Heart left ventricle (tissue), 16 donors: ENCODE data around the gene RAPGEF5. TPM values are rescaled to one million over a fixed set of nuclear protein-coding genes. Genes with fewer than 3 reads are reported as not detected.

ENCODE experiments used
- ATAC-seq, 4 donors: fragments of 200-7000 bp; cut with Tn5 transposase; one replicate each; pipeline ENCODE4 v1.9.1; 2020 to 2022; ENCODE audit warnings: moderate library complexity in 4 of 4, mild to moderate bottlenecking in 3 of 4, moderate number of reproducible peaks in 1 of 4
- DNase-seq, 5 donors: peaks; one replicate each; pipeline ENCODE4 v3.0.0-alpha.2; 2020
- H3K27ac ChIP-seq, 12 donors: fragments of 200-600 bp; sonication (generic) in 4 of 12; one replicate each; pipeline versions ENCODE4 v1.5.0 to v1.8.0; 2016 to 2022; ENCODE audit warnings: mild to moderate bottlenecking in 2 of 12
- H3K27me3 ChIP-seq, 9 donors: fragments of 200-600 bp; sonication (generic) in 2 of 9; one replicate each; pipeline versions ENCODE4 v1.5.1 to v1.8.0; 2016 to 2022; ENCODE audit warnings: mild to moderate bottlenecking in 3 of 9
- H3K36me3 ChIP-seq, 9 donors: fragments of 200-600 bp; sonication (generic) in 2 of 9; one replicate each; pipeline versions ENCODE4 v1.5.0 to v1.8.0; 2018 to 2022; ENCODE audit warnings: mild to moderate bottlenecking in 2 of 9
- H3K4me1 ChIP-seq, 12 donors: fragments of 200-600 bp; sonication (generic) in 4 of 12; one replicate each; pipeline versions ENCODE4 v1.5.0 to v1.8.0; 2016 to 2022; ENCODE audit warnings: mild to moderate bottlenecking in 3 of 12
- H3K4me3 ChIP-seq, 12 donors: fragments of 200-600 bp; sonication (generic) in 4 of 12; one replicate each; pipeline versions ENCODE4 v1.5.0 to v1.8.0; 2017 to 2022; ENCODE audit warnings: mild to moderate bottlenecking in 9 of 12, moderate library complexity in 4 of 12
- H3K9me3 ChIP-seq, 12 donors: fragments of 200-600 bp; sonication (generic) in 4 of 12; one replicate each; pipeline versions ENCODE4 v1.5.0 to v1.8.0; 2016 to 2022; ENCODE audit warnings: mild to moderate bottlenecking in 1 of 12
- POLR2A ChIP-seq, 2 donors: fragments of 450-650 bp; IDR thresholded peaks; one replicate each; pipeline ENCODE4 v1.6.1; 2017; ENCODE audit warnings: antibody characterized with exemption in 2 of 2, mild to moderate bottlenecking in 2 of 2, moderate library complexity in 2 of 2
- WGBS, 4 donors: extraction: QIAGEN DNeasy Blood & Tissue Kit in 2 of 4; methylation state at CpG; one replicate each; pipeline versions ENCODE4 v1.1.5 to v1.1.7; 2013 to 2018; 5-methylcytosine and 5-hydroxymethylcytosine counted together
- intact Hi-C, 10 donors: fragments of 100-400 bp; cut with DNase I; formaldehyde crosslinking; loops; one replicate each; pipeline versions ENCODE4 v1.11.1 to v1.14.2; 2022
- polyA plus RNA-seq, 2 donors: library from polyadenylated mRNA; stranded (reverse); fragments of 200-250 nt; gene quantifications; one replicate each; pipeline ENCODE4 v1.2.3, GENCODE V29; 2013
- total RNA-seq, 9 donors: library from RNA; depleted of rRNA in 2 of 9; stranded (reverse); fragments of >200 nt in 2 of 9; fragmentation: NEBNext Ultra II Directional in 3 of 9; extraction: Animal tissue kit (Norgen Biotek cat#: 25700) in 3 of 9; gene quantifications; one replicate each; pipeline versions ENCODE4 v1.1.0 to v1.2.4, GENCODE V29; 2016 to 2023
- TF ChIP-seq, protein P1 (sequence below), 12 donors: fragments of 200-600 bp; sonication (generic) in 4 of 12; IDR thresholded peaks; one replicate each; pipeline versions ENCODE4 v1.5.0 to v1.8.0; 2018 to 2022; ENCODE audit warnings: antibody characterized with exemption in 12 of 12, mild to moderate bottlenecking in 5 of 12
- donor health status: ischemic (EF 13 %, LVEDD 7.1; RV severe dilation, severe dysfunction).
- donor health status: healthy with polysubstance abuse.
- donor health status: DM: no; HTN: yes; CAD: no.
- donor health status: DM: no; HTN: no; CAD: no.
- donor health status: ischemic (EF 25% LVEDD 6.9; RV normal size, moderate dysfunction).
- donor health status: ischemic (EF 25% LVEDD 5.7; RV mildly dilated, moderate dysfunction).
- donor health status: healthy.
- donor health status: DM: yes; HTN: yes; CAD: no.
- donor health status: ischemic (EF 35%, LVEDD 5.7; RV mildly dilated, moderate dysfunction).
- donor health status: nonischemic (EF 11% LVEDD 7.7; RV severe dilation, severe dysfunction).
- donor health status: DM: yes; HTN: yes; CAD: no.
- donor health status: PGD.
- donor health status: ischemic (EF 29% LVEDD 5.4; RV normal size, mild dysfunction).
- donor health status: nonischemic (EF 23%, LVEDD 6.1; RV moderate dilation, normal function).

RAPGEF5 gene
- total and polyA plus RNA-seq, 11 donors, result 3.9 to 37.9 (median 15.3) TPM

DNA sequence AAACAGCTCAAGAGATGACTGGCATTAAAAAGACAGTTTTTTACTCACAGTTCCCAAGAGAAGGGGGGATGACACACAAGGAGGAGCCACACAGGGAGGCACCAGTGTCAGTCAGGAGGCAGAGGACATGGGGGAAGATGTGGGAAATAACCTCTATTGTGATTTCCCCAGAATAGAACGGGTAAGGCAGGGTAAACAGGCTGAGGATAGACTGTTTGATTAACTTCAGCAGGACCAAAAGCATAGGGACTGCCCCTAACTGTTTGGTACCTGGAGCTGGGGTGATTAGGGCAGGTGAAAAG is 60.7 kb downstream of the RAPGEF5 start:
- Histone ChIP-seq H3K36me3 (no peaks in the 10 kb centered on the region), H3K9me3 (no peaks in the 10 kb centered on the region)

DNA sequence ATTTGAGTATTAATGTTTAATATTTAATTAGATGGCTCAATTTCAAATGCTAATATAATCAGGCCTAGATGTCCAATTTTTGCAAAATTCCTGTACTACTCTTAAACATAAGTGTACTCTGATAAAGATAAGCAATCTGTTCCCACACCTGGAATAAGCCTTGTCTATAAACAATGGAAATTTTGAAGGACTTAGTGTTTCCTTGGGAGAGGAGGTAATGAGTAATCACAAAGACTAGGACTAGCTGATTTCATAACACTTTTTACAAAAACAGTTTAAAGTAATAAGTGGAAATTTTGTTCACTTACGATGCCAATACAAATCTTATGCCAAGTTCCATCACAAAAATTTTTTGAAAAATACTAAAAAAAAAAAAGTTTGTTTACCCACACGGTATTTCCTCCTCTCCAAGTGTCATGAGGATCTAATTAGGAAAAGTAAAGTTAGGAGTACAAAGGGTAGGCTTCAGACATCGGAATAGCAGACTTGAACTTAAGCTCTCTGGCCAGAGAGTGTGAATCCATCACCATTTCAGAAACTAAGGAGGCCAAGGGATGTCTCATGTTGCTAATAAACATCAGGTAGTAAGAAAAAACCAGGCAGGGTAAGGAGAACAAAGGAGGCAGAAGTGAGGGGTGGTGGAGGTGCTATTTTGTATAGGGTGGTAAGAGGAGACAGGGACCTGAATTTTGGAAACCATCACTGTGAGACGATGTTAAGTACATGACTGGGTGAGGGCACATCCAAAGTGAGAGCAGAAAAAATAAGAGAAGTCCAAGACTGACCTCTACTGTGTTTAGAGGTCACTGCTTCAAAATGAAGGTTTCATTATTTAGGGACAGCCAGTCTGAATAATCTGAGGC is 61.3 kb downstream of the RAPGEF5 start:
- intact Hi-C loops, result loop anchor here in 9 of 10 donors (1.0 to 10.0 kb wide), 8 partner anchors 161 to 193 kb away; no protein-coding TSS in a partner anchor

More for the DNA sequence above, 60.7 kb downstream of the RAPGEF5 start:
- WGBS, 4 donors, result 61 to 73% (median 67%) methylated on average over 1 of the region's 1 CpG
- H3K27ac ChIP-seq, result peak overlapping the region in 1 of 12 donors; percentile 24
- DNase-seq, result no peak
- TF ChIP-seq, protein P1, sequence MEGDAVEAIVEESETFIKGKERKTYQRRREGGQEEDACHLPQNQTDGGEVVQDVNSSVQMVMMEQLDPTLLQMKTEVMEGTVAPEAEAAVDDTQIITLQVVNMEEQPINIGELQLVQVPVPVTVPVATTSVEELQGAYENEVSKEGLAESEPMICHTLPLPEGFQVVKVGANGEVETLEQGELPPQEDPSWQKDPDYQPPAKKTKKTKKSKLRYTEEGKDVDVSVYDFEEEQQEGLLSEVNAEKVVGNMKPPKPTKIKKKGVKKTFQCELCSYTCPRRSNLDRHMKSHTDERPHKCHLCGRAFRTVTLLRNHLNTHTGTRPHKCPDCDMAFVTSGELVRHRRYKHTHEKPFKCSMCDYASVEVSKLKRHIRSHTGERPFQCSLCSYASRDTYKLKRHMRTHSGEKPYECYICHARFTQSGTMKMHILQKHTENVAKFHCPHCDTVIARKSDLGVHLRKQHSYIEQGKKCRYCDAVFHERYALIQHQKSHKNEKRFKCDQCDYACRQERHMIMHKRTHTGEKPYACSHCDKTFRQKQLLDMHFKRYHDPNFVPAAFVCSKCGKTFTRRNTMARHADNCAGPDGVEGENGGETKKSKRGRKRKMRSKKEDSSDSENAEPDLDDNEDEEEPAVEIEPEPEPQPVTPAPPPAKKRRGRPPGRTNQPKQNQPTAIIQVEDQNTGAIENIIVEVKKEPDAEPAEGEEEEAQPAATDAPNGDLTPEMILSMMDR (IDR thresholded peaks at IDR 0.05), result peak in 1 of 12 donors; percentile 1
- TF ChIP-seq POLR2A (IDR thresholded peaks at IDR 0.05), result no peak
- H3K27me3 ChIP-seq, result no peaks in the 10 kb centered on the region
- ATAC-seq, result peak in 1 of 4 donors; percentile 20
- intact Hi-C loops, result loop anchor here in 9 of 10 donors (1.0 to 10.0 kb wide), 8 partner anchors 161 to 193 kb away; no protein-coding TSS in a partner anchor
- peaks cover 0 to 8% (median 0%) of the 10 kb centered on the region in 12 donors for H3K4me1 ChIP-seq
- H3K4me3 ChIP-seq, result no peak overlapping the region

DNA sequence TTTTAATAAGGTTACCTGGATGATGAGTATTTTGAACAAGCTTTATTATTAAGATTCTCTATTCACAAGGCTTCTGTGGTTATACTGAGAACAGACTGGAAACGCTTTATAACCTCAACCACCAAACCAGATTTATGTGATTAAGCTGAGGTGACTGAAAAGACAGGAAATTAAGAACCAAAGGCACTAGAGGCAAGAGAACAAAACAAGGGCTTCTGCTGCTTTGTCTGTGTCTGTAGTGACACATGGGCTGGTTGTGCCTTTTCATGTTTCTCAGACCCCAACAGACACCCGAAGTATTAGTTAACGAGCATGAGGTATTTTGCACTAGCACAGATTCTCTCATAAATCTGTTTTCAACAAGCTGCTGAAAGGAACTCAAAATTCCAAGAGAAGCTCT is 64.4 kb downstream of the RAPGEF5 start:
- Histone ChIP-seq H3K9me3 (no peaks in the 10 kb centered on the region), H3K4me1 (peaks cover 0 to 8% (median 0%) of the 10 kb centered on the region in 12 donors), H3K36me3 (no peaks in the 10 kb centered on the region), H3K27ac (no peak overlapping the region), H3K27me3 (no peaks in the 10 kb centered on the region), H3K4me3 (no peak overlapping the region)
- TF ChIP-seq POLR2A (IDR thresholded peaks at IDR 0.05), result no peak
- TF ChIP-seq, protein P1 (IDR thresholded peaks at IDR 0.05), result no peak
- no peak for ATAC-seq
- DNase-seq, result no peak
- intact Hi-C loops, result loop anchor here in 6 of 10 donors (5.0 to 10.0 kb wide), 4 partner anchors 158 to 192 kb away; no protein-coding TSS in a partner anchor
- 59 to 89% (median 77%) methylated on average over 3 of the region's 3 CpGs for WGBS, 4 donors

More for the DNA sequence above, 61.3 kb downstream of the RAPGEF5 start:
- Histone ChIP-seq H3K9me3 (no peaks in the 10 kb centered on the region), H3K4me1 (peaks cover 0 to 8% (median 0%) of the 10 kb centered on the region in 12 donors), H3K36me3 (no peaks in the 10 kb centered on the region), H3K4me3 (no peak overlapping the region), H3K27me3 (no peaks in the 10 kb centered on the region), H3K27ac (peak overlapping the region in 1 of 12 donors; percentile 24)
- TF ChIP-seq, protein P1 (IDR thresholded peaks at IDR 0.05), result peak in 8 of 12 donors; percentile 13 to 50 (median 38)
- TF ChIP-seq POLR2A (IDR thresholded peaks at IDR 0.05), result no peak
- peak in 3 of 4 donors; percentile 50 to 76 (median 64) for ATAC-seq
- WGBS, 4 donors, result 54 to 65% (median 58%) methylated on average over 4 of the region's 4 CpGs
- DNase-seq, result no peak

DNA sequence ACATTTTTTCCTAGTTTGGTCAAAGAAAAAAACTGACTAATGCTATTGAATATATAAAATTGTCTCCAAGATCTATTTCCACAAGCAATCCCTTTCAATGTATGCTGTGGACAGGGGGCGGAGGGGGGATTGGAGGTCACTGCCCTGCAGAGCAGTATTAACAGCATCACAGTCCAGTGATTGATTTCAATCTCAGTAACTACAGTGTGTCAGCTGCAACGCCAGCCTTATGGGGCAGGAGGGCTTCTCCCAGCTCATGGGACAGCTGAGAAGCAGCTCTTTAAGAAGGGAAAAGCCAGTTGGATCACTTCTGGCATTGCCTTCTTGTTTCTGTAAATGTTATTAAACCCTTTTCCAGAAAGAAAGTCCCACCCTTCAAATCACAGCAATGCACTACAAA is 65.0 kb downstream of the RAPGEF5 start:
- Histone ChIP-seq H3K9me3 (no peaks in the 10 kb centered on the region), H3K4me1 (peaks cover 0 to 9% (median 0%) of the 10 kb centered on the region in 12 donors), H3K27me3 (no peaks in the 10 kb centered on the region), H3K4me3 (no peak overlapping the region), H3K36me3 (no peaks in the 10 kb centered on the region), H3K27ac (no peak overlapping the region)
- ATAC-seq, result no peak
- DNase-seq, result no peak
- TF ChIP-seq, protein P1 (IDR thresholded peaks at IDR 0.05), result no peak
- TF ChIP-seq POLR2A (IDR thresholded peaks at IDR 0.05), result no peak
- intact Hi-C loops, result loop anchor here in 6 of 10 donors (5.0 to 10.0 kb wide), 4 partner anchors 157 to 193 kb away; no protein-coding TSS in a partner anchor
- 75 to 81% (median 77%) methylated on average over 2 of the region's 2 CpGs for WGBS, 4 donors
